Epithelial cell of prostate (primary cell): ENCODE results near the gene RPS6KA4.
A peak's percentile ranks its signal among the peaks of the same experiment; 100 is the strongest.
"Not testable (repeated sequence)": the region's sequence is repeated elsewhere in the genome, so short reads cannot be mapped to it uniquely, and the experiment has no call there.

Source experiments
- DNase-seq: peaks from one replicate; pipeline ENCODE4 v3.0.0-alpha.2; 2011; ENCODE audit warnings: low read depth, low spot score
- H3K27ac ChIP-seq: fragments of 450-650 bp; 2 replicates; pipeline ENCODE4 v1.5.1; 2017; ENCODE audit warnings: mild to moderate bottlenecking

Gene RPS6KA4

GRCh38 chr11:64358907-64359711, at the start of gene RPS6KA4:
TSS of gene RPS6KA4 (plus strand) at chr11:64359162. CDS start at chr11:64359236, 74 bp downstream.
- peak within 1 kb of the TSS; percentile 93 for H3K27ac ChIP-seq
- DNase-seq = no peak

GRCh38 chr11:64312947-64313346, 46.0 kb upstream of the RPS6KA4 start:
- H3K27ac ChIP-seq = no peak overlapping the region
- DNase-seq = no peak

DNA sequence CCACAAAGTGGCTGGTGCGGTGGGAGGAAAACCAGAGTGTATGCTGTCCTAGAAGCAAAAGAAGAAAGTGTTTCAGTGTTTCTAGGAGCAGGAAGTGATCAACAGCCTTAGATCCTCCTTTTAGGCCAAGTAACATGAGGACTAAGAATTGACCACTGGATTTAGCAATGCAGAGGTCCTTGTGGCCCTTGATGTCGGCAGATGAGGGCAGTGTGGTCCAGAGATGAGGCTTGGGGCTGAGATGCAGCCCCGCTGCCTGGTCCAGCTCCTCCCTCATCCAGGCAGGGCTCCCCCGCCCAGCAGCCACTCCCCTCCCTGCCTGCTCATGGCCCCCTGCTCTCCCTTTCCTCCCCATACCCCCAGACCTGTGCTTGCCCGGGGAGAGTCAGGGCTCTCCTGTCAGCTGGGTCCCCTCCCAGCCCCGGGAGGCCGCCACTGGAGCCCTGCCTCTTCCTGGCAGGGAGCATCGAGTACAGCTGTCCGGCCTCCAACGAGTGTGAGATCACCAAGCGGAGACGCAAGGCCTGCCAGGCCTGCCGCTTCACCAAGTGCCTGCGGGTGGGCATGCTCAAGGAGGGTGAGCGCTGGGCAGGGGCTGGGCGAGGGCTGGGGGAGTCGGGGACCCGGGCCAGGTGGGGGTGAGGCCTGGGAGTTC, 45.3 kb upstream of the RPS6KA4 start:
- no peak for DNase-seq

GRCh38 chr11:64314146-64314804, 44.7 kb upstream of the RPS6KA4 start:
- no peak overlapping the region for H3K27ac ChIP-seq
- no peak for DNase-seq

More for the DNA sequence above, 45.3 kb upstream of the RPS6KA4 start:
- H3K27ac ChIP-seq = no peak overlapping the region

DNA sequence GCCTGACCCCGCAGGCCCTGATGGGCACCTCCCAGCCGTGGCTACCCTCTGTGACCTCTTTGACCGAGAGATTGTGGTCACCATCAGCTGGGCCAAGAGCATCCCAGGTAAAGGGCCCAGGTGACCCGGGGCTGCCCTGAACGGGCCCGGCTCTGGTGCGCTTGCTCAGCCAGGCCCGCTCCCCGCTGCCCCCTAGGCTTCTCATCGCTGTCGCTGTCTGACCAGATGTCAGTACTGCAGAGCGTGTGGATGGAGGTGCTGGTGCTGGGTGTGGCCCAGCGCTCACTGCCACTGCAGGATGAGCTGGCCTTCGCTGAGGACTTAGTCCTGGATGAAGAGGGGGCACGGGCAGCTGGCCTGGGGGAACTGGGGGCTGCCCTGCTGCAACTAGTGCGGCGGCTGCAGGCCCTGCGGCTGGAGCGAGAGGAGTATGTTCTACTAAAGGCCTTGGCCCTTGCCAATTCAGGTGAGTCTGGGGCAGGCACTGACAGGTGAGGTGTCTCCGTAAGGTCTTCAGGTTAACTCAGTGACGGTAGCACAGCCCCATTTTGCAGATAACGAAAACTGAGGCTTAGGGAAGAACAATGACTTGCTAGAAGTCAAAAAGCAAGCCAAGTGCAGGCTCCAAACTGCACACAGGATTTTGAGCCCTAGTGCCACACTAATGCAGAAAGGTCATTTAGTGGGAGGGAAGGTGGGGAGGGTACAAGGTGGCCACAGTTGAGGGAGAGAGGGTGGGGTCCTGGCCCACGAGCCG, 44.0 kb upstream of the RPS6KA4 start:
- DNase-seq = no peak
- no peak overlapping the region for H3K27ac ChIP-seq

GRCh38 chr11:64315667-64316526, 43.1 kb upstream of the RPS6KA4 start:
- DNase-seq = not testable (repeated sequence)
- peak overlapping the region; percentile 98 for H3K27ac ChIP-seq

- peak overlapping the region; percentile 98 for H3K27ac ChIP-seq
- DNase-seq = no peak
Observed at GRCh38 chr11:64316672-64317324, 42.2 kb upstream of the RPS6KA4 start.

DNA sequence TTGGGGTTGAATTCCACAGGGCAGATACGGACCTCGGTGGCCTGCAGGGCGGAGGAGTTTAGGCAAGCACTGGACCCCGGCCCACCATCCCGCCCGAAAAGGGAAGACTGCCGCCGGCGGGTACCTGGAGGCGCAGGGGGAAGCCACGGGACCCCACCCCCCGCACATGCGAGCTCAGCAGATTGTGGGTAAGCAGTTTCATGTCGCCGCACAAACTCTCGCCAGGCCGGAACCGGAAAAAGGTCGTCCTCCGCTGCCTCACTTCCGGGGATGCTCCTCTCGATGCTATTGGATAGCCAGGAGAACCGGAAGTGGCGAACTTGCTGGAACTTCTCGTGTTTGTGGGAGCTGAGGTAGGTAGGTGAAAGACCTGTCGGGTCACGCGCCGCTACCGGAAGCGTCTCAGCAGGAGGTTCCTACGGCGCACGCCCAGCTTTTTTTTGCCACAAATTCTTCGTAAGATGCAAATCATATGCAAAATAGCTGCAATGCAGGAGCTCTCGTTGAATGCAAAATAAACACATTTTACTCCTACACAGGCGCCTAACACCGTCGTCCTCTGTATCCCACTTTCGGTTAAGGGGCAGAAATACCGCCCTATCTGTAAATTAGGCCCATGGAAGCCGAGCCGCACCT, 41.5 kb upstream of the RPS6KA4 start, which contains the start of gene TRMT112:
Gene TRMT112, minus strand, starts transcription at position 235 of the 636 bp plus-strand sequence. Its CDS starts 33 bp downstream, at position 202.
- peak; percentile 99 for DNase-seq
- H3K27ac ChIP-seq = peak within 1 kb of the TSS; percentile 98

DNA sequence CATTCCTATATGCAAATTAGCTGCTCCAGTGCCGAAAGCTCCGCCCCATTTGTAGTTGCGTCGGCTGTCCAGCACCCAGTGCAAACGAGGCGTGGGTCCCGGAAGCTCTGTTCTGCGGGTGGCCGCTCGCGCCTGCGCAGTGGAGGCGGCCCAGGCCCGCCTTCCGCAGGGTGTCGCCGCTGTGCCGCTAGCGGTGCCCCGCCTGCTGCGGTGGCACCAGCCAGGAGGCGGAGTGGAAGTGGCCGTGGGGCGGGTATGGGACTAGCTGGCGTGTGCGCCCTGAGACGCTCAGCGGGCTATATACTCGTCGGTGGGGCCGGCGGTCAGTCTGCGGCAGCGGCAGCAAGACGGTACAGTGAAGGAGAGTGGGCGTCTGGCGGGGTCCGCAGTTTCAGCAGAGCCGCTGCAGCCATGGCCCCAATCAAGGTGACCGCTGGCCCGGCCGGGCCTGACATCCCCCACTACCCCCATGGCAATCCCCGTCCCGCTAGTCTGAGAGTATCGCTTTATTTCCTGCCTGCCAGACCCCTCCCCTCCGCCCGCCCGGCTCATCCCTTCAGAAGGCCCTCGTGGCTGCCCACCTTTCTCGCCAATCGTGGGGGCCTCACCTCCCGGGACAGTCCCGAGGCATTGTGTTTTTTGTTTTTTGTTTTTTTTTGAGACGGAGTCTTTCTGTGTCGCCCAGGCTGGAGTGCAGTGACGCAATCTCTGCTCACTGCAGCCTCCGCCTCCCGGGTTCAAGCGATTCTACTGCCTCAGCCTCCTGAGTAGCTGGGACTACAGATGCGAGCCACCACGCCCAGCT, 40.8 kb upstream of the RPS6KA4 start, which contains the start of gene PRDX5:
Gene PRDX5, plus strand, starts transcription at position 161 of the 805 bp plus-strand sequence. Its CDS starts 95 bp downstream, at position 256.
- DNase-seq = peak; percentile 83
- peak within 1 kb of the TSS; percentile 98 for H3K27ac ChIP-seq

DNA sequence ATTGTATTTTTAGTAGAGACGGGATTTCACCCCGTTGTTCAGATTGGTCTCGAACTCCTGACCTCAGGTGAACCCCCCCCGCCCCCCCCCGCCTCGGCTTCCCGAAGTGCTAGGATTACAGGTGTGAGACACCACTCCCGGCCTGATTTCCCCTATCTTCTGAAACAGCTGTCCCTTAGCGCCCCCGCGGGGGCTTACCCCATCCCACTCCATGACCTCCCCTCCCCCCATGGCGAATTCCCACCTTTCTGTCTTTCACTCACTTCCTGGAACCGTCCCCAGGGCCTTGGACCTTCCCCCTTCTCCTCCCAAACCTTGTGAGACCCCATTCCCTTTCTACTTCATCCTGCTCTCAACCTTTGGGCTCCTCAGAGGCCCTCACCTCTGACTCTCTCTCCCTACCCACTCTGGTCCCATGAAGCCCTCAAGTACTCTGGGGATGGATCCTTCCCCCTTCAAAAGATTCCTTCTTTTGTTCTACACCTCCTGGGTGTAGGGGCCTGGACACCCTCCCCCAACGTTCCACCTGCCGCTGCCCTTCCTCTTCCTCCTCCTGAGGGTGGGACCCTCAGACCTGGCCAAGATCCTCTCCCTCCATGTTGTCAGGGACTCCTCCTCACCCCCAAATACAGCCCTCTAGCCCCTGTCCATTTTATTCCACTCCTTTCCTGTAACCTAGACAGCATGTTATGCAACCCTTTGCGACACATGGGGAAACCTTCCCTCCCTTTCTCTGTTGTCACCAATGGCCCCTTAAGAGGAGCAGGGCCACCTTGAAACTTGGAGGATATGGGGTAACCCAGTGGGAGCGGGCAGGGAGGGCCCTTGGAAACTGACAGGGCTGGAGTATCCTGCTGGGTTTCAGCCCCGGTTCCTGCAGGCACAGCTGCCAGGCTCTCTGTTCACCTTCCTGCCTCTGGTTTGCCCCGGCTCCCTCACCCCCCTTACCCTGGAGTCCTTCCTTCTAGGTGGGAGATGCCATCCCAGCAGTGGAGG, 39.9 kb upstream of the RPS6KA4 start:
- H3K27ac ChIP-seq = peak overlapping the region; percentile 98
- no peak for DNase-seq

DNA sequence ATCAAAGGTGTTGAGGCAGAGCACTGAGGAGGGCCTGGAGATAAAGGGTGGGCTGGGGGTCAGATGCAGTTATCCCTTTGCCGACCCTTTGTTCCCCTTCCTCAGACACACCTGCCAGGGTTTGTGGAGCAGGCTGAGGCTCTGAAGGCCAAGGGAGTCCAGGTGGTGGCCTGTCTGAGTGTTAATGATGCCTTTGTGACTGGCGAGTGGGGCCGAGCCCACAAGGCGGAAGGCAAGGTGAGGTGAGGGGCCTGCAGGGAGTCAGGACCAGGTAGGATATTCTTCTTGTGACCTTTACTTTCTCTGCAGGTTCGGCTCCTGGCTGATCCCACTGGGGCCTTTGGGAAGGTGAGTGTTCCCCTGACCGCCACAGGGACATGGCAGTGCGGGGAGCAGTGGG, 38.4 kb upstream of the RPS6KA4 start:
- no peak for DNase-seq
- H3K27ac ChIP-seq = peak overlapping the region; percentile 98

- H3K27ac ChIP-seq = peak overlapping the region; percentile 98
- DNase-seq = no peak
Observed at GRCh38 chr11:64321026-64321425, 37.9 kb upstream of the RPS6KA4 start.

DNA sequence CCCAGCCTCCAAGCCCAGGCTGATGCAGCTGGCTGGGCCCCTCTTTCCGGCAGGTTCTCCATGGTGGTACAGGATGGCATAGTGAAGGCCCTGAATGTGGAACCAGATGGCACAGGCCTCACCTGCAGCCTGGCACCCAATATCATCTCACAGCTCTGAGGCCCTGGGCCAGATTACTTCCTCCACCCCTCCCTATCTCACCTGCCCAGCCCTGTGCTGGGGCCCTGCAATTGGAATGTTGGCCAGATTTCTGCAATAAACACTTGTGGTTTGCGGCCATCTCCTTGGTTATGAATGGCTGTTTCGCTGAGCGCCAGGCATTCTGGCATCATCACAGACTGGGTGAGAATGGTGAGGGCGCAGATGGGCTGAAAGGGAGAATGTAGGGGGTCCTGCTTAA, 37.4 kb upstream of the RPS6KA4 start:
- peak; percentile 72 for DNase-seq
- H3K27ac ChIP-seq = peak overlapping the region; percentile 98

DNA sequence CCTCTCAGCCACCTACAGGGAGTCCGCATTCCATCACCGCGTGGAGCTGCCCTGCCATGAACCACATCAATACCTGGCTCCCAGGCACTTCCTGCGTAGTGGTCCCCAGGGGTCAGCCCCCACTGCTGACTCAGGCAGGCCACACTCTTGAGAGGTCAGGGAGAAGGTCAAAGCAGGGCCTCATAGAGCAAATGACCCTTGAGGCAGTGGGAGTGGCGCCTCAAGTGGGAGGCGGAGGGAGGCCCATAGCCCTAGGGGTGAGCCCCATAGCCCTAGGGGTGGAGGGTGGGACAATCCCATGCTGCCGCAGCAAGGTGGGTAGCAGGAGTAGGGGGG, 36.1 kb upstream of the RPS6KA4 start:
- peak overlapping the region; percentile 98 for H3K27ac ChIP-seq
- DNase-seq = no peak

DNA sequence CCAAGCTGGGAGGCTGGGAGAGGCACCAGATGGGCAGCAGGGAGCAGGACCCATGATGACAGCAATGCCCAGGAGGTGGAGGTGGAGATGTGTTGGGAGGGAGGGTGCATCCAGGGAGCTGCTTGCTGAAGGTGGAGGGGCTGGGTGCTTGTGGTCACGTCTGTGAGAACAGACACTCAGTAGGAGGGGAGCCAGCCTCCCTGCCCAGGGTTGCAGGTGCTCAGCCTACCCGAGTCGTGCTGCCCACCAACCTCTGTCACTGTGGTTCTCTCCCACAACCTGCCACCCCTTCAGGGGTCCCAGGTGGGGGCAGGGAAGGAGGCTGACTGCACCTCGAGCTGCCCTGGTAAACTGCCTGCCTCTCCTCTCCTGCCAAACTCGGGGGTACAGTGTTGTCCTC, 35.6 kb upstream of the RPS6KA4 start:
- peak overlapping the region; percentile 98 for H3K27ac ChIP-seq
- no peak for DNase-seq

DNA sequence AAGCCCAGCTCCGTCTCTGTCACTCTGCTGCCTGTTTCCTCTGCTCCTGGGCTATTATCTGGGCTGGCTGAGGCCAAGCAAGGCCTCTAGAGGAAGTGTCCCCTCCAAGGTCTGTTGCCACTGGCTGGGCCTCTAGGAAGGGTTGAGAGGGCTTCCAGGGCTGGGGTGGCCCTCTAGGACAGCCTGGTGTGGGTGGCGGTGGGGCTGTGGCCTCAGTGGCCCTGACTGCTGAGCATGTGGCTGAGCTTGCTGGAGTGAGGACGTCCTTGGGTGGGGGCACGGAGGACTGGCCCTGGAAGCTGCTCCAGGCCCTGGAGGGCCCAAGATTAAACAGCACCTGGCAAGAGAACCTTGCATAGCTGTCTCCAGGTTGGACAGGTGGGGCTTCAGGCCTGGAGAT, 35.0 kb upstream of the RPS6KA4 start:
- H3K27ac ChIP-seq = peak overlapping the region; percentile 98

More for the DNA sequence above, 35.0 kb upstream of the RPS6KA4 start:
- DNase-seq = not testable (repeated sequence)
